Activated T-cell treated with anti-CD3 and anti-CD28 coated beads, Interleukin-2, amount 50 U/mL, for 48 hours (primary cell): ENCODE data around the gene OR4B1.

Source experiments
- DNase-seq, 2 experiments: peaks; one replicate each; pipeline ENCODE4 v3.0.0-alpha.2; 2020

OR4B1 gene

DNA sequence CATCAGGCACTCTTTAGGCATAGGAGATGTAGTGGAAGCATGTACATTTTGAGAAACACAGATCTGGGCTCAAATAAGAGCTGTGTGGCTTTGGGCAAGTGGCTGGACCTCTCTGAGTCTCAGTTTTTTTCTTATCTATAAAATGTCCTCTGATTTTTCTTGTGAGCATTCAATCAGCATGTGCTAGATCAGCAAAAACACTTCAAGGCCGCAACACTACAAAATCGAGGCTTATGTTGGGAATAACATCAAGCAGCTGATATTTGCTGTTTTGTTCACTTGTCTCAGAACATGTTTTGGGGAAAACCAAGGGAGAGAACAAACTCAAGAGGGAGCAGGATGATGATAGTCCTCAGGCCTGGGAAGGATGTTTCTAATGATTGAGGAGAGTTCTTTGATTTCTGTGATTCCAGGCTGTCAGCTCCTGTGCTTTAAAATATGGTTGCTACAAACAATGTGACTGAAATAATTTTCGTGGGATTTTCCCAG lies 46.9 kb downstream of the OR4B1 start, which contains the start of gene OR4X1:
OR4X1 (plus strand) TSS at position 439 of the 489 bp plus-strand sequence; CDS start at position 439, 0 bp downstream.
- DNase-seq = no peak
